Liver (tissue), 9 donors: ENCODE results near the gene RING1. TPM values are rescaled to one million over a fixed set of nuclear protein-coding genes. Genes with fewer than 3 reads are reported as not detected.

Experiments
- DNase-seq: peaks from one replicate; pipeline ENCODE4 v3.0.0-alpha.2; 2017; ENCODE audit warnings: low spot score
- H3K27ac ChIP-seq, 2 donors: one replicate each; pipeline ENCODE4 v1.7.0; 2013; ENCODE audit warnings: inconsistent platforms in 2 of 2, low read length in 2 of 2, control low read depth in 1 of 2, low read depth in 1 of 2, mild to moderate bottlenecking in 1 of 2
- H3K27me3 ChIP-seq, 4 donors: one replicate each; pipeline versions ENCODE4 v1.6.1 to v1.7.0; 2013; ENCODE audit warnings: low read length in 3 of 4, inconsistent platforms in 1 of 4, mild to moderate bottlenecking in 1 of 4, moderate library complexity in 1 of 4; ENCODE audit not compliant: control insufficient read depth in 4 of 4, insufficient read depth in 4 of 4
- H3K36me3 ChIP-seq, 4 donors: one replicate each; pipeline versions ENCODE4 v1.6.1 to v1.7.0; 2013; ENCODE audit warnings: low read length in 3 of 4, mild to moderate bottlenecking in 3 of 4, low read depth in 1 of 4, moderate library complexity in 1 of 4; ENCODE audit not compliant: control insufficient read depth in 4 of 4, insufficient read depth in 3 of 4
- H3K4me1 ChIP-seq, 4 donors: one replicate each; pipeline versions ENCODE4 v1.6.1 to v1.7.0; 2013; ENCODE audit warnings: low read length in 3 of 4, mild to moderate bottlenecking in 3 of 4, moderate library complexity in 1 of 4; ENCODE audit not compliant: control insufficient read depth in 4 of 4, insufficient read depth in 4 of 4
- H3K4me3 ChIP-seq, 3 donors: one replicate each; pipeline versions ENCODE4 v1.6.1 to v1.7.0; 2013; ENCODE audit warnings: low read length in 3 of 3, control low read depth in 1 of 3, low read depth in 1 of 3, mild to moderate bottlenecking in 1 of 3
- H3K9ac ChIP-seq, 2 donors: one replicate each; pipeline ENCODE4 v1.7.0; 2013; ENCODE audit warnings: low read length in 2 of 2, mild to moderate bottlenecking in 2 of 2, moderate library complexity in 2 of 2, control low read depth in 1 of 2, low read depth in 1 of 2
- H3K9me3 ChIP-seq, 4 donors: one replicate each; pipeline versions ENCODE4 v1.6.1 to v1.7.0; 2013; ENCODE audit warnings: low read length in 3 of 4; ENCODE audit not compliant: control insufficient read depth in 4 of 4
- CTCF ChIP-seq: fragments of 150-350 bp; IDR thresholded peaks from 2 replicates; pipeline ENCODE4 v1.5.1; 2017; ENCODE audit warnings: improper control_type of control experiment, low read depth, low read length; ENCODE audit not compliant: missing input control
- EGR1 ChIP-seq, 2 donors: IDR thresholded peaks; 2 replicates each; pipeline ENCODE4 v1.6.1; 2016 to 2018; ENCODE audit warnings: antibody characterized with exemption in 2 of 2, low read depth in 2 of 2
- FOXA1 ChIP-seq: IDR thresholded peaks from 2 replicates; pipeline ENCODE4 v1.6.1; 2016; ENCODE audit warnings: antibody characterized with exemption
- GABPA ChIP-seq, 2 donors: IDR thresholded peaks in 1 of 2; conservative IDR thresholded peaks in 1 of 2; 2 replicates each; pipeline ENCODE4 v1.6.1; 2016; ENCODE audit warnings: antibody characterized with exemption in 2 of 2, mild to moderate bottlenecking in 1 of 2, moderate library complexity in 1 of 2
- HNF4A ChIP-seq, 2 donors: conservative IDR thresholded peaks; 2 replicates each; pipeline ENCODE4 v1.6.1; 2016; ENCODE audit warnings: antibody characterized with exemption in 2 of 2, mild to moderate bottlenecking in 2 of 2
- HNF4G ChIP-seq: IDR thresholded peaks from 2 replicates; pipeline ENCODE4 v1.6.1; 2016; ENCODE audit warnings: antibody characterized with exemption
- JUND ChIP-seq, 2 donors: IDR thresholded peaks; 2 replicates each; pipeline ENCODE4 v1.6.1; 2016; ENCODE audit warnings: antibody characterized with exemption in 2 of 2
- NR2F2 ChIP-seq: IDR thresholded peaks from 2 replicates; pipeline ENCODE4 v1.6.1; 2016; ENCODE audit warnings: antibody characterized with exemption
- RAD21 ChIP-seq, 2 donors: IDR thresholded peaks; 2 replicates each; pipeline ENCODE4 v1.6.1; 2016; ENCODE audit warnings: antibody characterized with exemption in 2 of 2, mild to moderate bottlenecking in 2 of 2
- RXRA ChIP-seq, 2 donors: IDR thresholded peaks; 2 replicates each; pipeline ENCODE4 v1.6.1; 2017 to 2018; ENCODE audit warnings: antibody characterized with exemption in 2 of 2, mild to moderate bottlenecking in 1 of 2
- SP1 ChIP-seq: IDR thresholded peaks from 2 replicates; pipeline ENCODE4 v1.6.1; 2018; ENCODE audit warnings: antibody characterized with exemption, mild to moderate bottlenecking
- TAF1 ChIP-seq: conservative IDR thresholded peaks from 2 replicates; pipeline ENCODE4 v1.6.1; 2016; ENCODE audit warnings: antibody characterized with exemption, mild to moderate bottlenecking
- YY1 ChIP-seq: IDR thresholded peaks from 2 replicates; pipeline ENCODE4 v1.6.1; 2016; ENCODE audit warnings: antibody characterized with exemption, mild to moderate bottlenecking
- WGBS: extraction: QIAGEN DNeasy Blood & Tissue Kit; methylation state at CpG from one replicate; pipeline ENCODE4 v1.1.7; 2013; 5-methylcytosine and 5-hydroxymethylcytosine counted together
- polyA plus RNA-seq, 2 donors: library from polyadenylated mRNA; stranded (reverse) in 1 of 2; unstranded in 1 of 2; fragments of 200-250 nt in 1 of 2; fragments of >200 nt in 1 of 2; fragmentation: Nextera tagmentation in 1 of 2; extraction: Ambion mirVana in 1 of 2; gene quantifications; one replicate each; pipeline versions ENCODE4 v1.2.1 to v1.2.3, GENCODE V29; 2013 to 2015
- total RNA-seq, 2 donors: library from RNA; depleted of rRNA; stranded (reverse); fragments of >200 nt; gene quantifications; one replicate each; pipeline ENCODE4 v1.2.3, GENCODE V29; 2014
- TF ChIP-seq, protein P1 (sequence below): IDR thresholded peaks from 2 replicates; pipeline ENCODE4 v1.6.1; 2016; ENCODE audit warnings: antibody characterized with exemption
- TF ChIP-seq, protein P2 (sequence below): IDR thresholded peaks from 2 replicates; pipeline ENCODE4 v1.6.1; 2016; ENCODE audit warnings: antibody characterized with exemption, mild to moderate bottlenecking
- TF ChIP-seq, protein P3 (sequence below): IDR thresholded peaks from 2 replicates; pipeline ENCODE4 v1.6.1; 2016; ENCODE audit warnings: antibody characterized with exemption
- donor health status: healthy.
- donor health status: healthy.
- donor health status: healthy.
- donor health status: healthy.
- donor health status: healthy.

RING1 gene
- total and polyA plus RNA-seq, 4 donors = 4.4 to 19.7 (median 14.9) TPM

DNA sequence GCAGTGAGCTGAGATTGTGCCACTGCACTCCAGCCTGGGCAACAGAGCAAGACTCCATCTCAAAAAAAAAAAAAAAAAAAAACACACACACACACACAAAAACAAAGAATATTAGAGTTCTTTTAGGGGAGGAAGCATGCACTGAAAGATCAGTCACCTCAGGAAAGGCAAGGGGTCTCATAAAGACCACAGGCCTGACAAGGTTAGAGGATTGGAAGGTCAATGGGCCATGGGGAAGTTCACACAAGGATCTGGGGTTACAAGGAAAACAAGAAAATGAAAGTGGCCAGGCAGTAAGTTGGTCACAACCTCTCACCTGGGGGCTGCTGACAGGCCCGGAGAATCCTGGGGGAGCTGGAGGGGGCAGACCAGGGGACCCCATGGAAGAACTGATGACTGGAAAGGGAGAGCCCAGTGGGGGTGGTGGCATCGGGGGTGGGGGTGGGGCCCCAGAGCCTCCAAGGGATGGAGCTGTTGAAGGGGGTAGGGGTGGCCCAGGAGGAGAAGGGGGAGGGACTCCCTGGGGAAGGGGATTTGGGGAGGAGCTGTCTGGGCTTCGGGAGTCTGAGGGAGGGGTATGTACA is 9.4 kb upstream of the RING1 start:
- TF ChIP-seq HNF4G (no peak), HNF4A (conservative IDR thresholded peaks at IDR 0.05) (no peak), NR2F2 (no peak), GABPA (IDR thresholded peaks at IDR 0.05 in 1 of 2, conservative IDR thresholded peaks at IDR 0.05 in 1 of 2) (no peak), JUND (IDR thresholded peaks at IDR 0.05) (no peak), CTCF (no peak), RAD21 (IDR thresholded peaks at IDR 0.05) (no peak), TAF1 (no peak), EGR1 (IDR thresholded peaks at IDR 0.05; ENCODE audit: low read depth in 2 of 2) (no peak), YY1 (no peak), SP1 (no peak), FOXA1 (no peak)
- TF ChIP-seq, protein P1, sequence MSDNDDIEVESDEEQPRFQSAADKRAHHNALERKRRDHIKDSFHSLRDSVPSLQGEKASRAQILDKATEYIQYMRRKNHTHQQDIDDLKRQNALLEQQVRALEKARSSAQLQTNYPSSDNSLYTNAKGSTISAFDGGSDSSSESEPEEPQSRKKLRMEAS = no peak
- TF ChIP-seq, protein P2, sequence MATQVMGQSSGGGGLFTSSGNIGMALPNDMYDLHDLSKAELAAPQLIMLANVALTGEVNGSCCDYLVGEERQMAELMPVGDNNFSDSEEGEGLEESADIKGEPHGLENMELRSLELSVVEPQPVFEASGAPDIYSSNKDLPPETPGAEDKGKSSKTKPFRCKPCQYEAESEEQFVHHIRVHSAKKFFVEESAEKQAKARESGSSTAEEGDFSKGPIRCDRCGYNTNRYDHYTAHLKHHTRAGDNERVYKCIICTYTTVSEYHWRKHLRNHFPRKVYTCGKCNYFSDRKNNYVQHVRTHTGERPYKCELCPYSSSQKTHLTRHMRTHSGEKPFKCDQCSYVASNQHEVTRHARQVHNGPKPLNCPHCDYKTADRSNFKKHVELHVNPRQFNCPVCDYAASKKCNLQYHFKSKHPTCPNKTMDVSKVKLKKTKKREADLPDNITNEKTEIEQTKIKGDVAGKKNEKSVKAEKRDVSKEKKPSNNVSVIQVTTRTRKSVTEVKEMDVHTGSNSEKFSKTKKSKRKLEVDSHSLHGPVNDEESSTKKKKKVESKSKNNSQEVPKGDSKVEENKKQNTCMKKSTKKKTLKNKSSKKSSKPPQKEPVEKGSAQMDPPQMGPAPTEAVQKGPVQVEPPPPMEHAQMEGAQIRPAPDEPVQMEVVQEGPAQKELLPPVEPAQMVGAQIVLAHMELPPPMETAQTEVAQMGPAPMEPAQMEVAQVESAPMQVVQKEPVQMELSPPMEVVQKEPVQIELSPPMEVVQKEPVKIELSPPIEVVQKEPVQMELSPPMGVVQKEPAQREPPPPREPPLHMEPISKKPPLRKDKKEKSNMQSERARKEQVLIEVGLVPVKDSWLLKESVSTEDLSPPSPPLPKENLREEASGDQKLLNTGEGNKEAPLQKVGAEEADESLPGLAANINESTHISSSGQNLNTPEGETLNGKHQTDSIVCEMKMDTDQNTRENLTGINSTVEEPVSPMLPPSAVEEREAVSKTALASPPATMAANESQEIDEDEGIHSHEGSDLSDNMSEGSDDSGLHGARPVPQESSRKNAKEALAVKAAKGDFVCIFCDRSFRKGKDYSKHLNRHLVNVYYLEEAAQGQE = no peak
- TF ChIP-seq, protein P3, sequence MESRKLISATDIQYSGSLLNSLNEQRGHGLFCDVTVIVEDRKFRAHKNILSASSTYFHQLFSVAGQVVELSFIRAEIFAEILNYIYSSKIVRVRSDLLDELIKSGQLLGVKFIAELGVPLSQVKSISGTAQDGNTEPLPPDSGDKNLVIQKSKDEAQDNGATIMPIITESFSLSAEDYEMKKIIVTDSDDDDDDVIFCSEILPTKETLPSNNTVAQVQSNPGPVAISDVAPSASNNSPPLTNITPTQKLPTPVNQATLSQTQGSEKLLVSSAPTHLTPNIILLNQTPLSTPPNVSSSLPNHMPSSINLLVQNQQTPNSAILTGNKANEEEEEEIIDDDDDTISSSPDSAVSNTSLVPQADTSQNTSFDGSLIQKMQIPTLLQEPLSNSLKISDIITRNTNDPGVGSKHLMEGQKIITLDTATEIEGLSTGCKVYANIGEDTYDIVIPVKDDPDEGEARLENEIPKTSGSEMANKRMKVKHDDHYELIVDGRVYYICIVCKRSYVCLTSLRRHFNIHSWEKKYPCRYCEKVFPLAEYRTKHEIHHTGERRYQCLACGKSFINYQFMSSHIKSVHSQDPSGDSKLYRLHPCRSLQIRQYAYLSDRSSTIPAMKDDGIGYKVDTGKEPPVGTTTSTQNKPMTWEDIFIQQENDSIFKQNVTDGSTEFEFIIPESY = no peak
- DNase-seq = no peak
- peaks cover 9 to 66% (median 56%) of the 10 kb centered on the region in 4 donors for H3K4me1 ChIP-seq

GRCh38 chr6:33199687-33200218 is 8.5 kb upstream of the RING1 start:
- WGBS = 2% methylated on average over 26 of the region's 26 CpGs
- H3K27me3 ChIP-seq = no peaks in the 10 kb centered on the region
- H3K4me1 ChIP-seq = peaks cover 11 to 68% (median 59%) of the 10 kb centered on the region in 4 donors

More for the DNA sequence above, 9.4 kb upstream of the RING1 start:
- Histone ChIP-seq H3K36me3 (peaks cover 3 to 49% (median 36%) of the 10 kb centered on the region in 4 donors), H3K27ac (no peak overlapping the region), H3K9me3 (no peaks in the 10 kb centered on the region), H3K4me3 (peak overlapping the region in 2 of 3 donors; percentile 76 to 81), H3K9ac (peak overlapping the region in 1 of 2 donors; percentile 39), H3K27me3 (no peaks in the 10 kb centered on the region)
- WGBS = 34% methylated on average over 3 of the region's 3 CpGs

More at GRCh38 chr6:33199687-33200218, 8.5 kb upstream of the RING1 start:
- H3K27ac ChIP-seq = peak overlapping the region; percentile 97 to 98
- H3K9ac ChIP-seq = peak overlapping the region; percentile 39 to 64
- H3K9me3 ChIP-seq = no peaks in the 10 kb centered on the region
- peak; percentile 32 to 39 for TF ChIP-seq RXRA (IDR thresholded peaks at IDR 0.05)
- TF ChIP-seq, protein P2 = no peak
- TF ChIP-seq, protein P1 = peak; percentile 46
- no peak for DNase-seq
- peaks cover 3 to 42% (median 29%) of the 10 kb centered on the region in 4 donors for H3K36me3 ChIP-seq
- peak overlapping the region; percentile 76 to 82 (median 81) for H3K4me3 ChIP-seq
